Upper lobe of left lung (tissue), 6 donors: ENCODE measurements around the gene CCDC158. TPM values are rescaled to one million over a fixed set of nuclear protein-coding genes. Genes with fewer than 3 reads are reported as not detected.
A peak's percentile ranks its signal among the peaks of the same experiment; 100 is the strongest.
"Not testable (repeated sequence)": the region's sequence is repeated elsewhere in the genome, so short reads cannot be mapped to it uniquely, and the experiment has no call there.

Experiments
- ATAC-seq, 2 donors: fragments of 200-7000 bp; cut with Tn5 transposase; one replicate each; pipeline ENCODE4 v1.9.1; 2022; ENCODE audit warnings: mild to moderate bottlenecking in 2 of 2, moderate library complexity in 2 of 2; ENCODE audit not compliant: low FRiP score in 2 of 2
- DNase-seq, 2 donors: peaks; one replicate each; pipeline ENCODE4 v3.0.0-alpha.2; 2019 to 2020
- H3K27ac ChIP-seq, 4 donors: fragments of 200-600 bp; sonication (generic); one replicate each; pipeline ENCODE4 v1.5.1; 2016 to 2019
- H3K27me3 ChIP-seq, 4 donors: fragments of 200-600 bp; sonication (generic); one replicate each; pipeline ENCODE4 v1.5.1; 2017 to 2019
- H3K36me3 ChIP-seq, 4 donors: fragments of 200-600 bp; sonication (generic); one replicate each; pipeline ENCODE4 v1.5.1; 2016 to 2019
- H3K4me1 ChIP-seq, 4 donors: fragments of 200-600 bp; sonication (generic); one replicate each; pipeline ENCODE4 v1.5.1; 2018 to 2019
- H3K4me3 ChIP-seq, 4 donors: fragments of 200-600 bp; sonication (generic); one replicate each; pipeline ENCODE4 v1.5.1; 2017 to 2019; ENCODE audit warnings: mild to moderate bottlenecking in 2 of 4, moderate library complexity in 1 of 4
- H3K9me3 ChIP-seq, 4 donors: fragments of 200-600 bp; sonication (generic); one replicate each; pipeline ENCODE4 v1.5.1; 2018 to 2019
- CTCF ChIP-seq, 6 experiments: fragments of 450-650 bp in 4 of 6; fragments of 200-600 bp in 2 of 6; sonication (generic) in 2 of 6; IDR thresholded peaks; one replicate each; pipeline ENCODE4 v1.5.1; 2016 to 2019; ENCODE audit warnings: antibody characterized with exemption in 6 of 6
- EP300 ChIP-seq, 4 donors: sonication (generic); formaldehyde crosslinking; IDR thresholded peaks; one replicate each; pipeline ENCODE4 v1.5.1; 2017; ENCODE audit warnings: antibody characterized with exemption in 4 of 4, control low read depth in 2 of 4
- POLR2A ChIP-seq, 4 donors: fragments of 450-650 bp; IDR thresholded peaks; one replicate each; pipeline ENCODE4 v1.5.1; 2016 to 2017; ENCODE audit warnings: antibody characterized with exemption in 4 of 4, mild to moderate bottlenecking in 2 of 4
- POLR2AphosphoS5 ChIP-seq, 2 donors: sonication (generic); formaldehyde crosslinking; IDR thresholded peaks; one replicate each; pipeline ENCODE4 v1.5.1; 2017; ENCODE audit warnings: antibody characterized with exemption in 2 of 2
- WGBS, 2 donors: methylation state at CpG; one replicate each; pipeline ENCODE4 v1.1.5; 2017 to 2018; 5-methylcytosine and 5-hydroxymethylcytosine counted together
- total RNA-seq, 6 donors: library from RNA; depleted of rRNA in 4 of 6; stranded (reverse); fragments of >200 nt in 4 of 6; gene quantifications; one replicate each; pipeline versions ENCODE4 v1.1.0 to v1.2.1, GENCODE V29; 2016 to 2021
- donor health status: DM: no; HTN: no; CAD: no; lungs with moderate emphysema.
- donor health status: DM: no; HTN: yes; CAD: no; lungs with severe emphysema.

Gene CCDC158
- total RNA-seq, 6 donors from 2014 or later: 0.11 to 1.0 (median 0.37) TPM; not detected in 1

- ATAC-seq (no peak), DNase-seq (no peak)
- H3K27ac ChIP-seq: no peak overlapping the region
- H3K27me3 ChIP-seq: no peaks in the 10 kb centered on the region
- no peaks in the 10 kb centered on the region for H3K36me3 ChIP-seq
- H3K4me3 ChIP-seq: no peak overlapping the region
- H3K9me3 ChIP-seq: no peaks in the 10 kb centered on the region
- 58 to 61% methylated on average over 2 of the region's 2 CpGs for WGBS, 2 donors
- peaks cover 0 to 6% (median 2%) of the 10 kb centered on the region in 4 donors for H3K4me1 ChIP-seq
- no peak for TF ChIP-seq POLR2AphosphoS5 (IDR thresholded peaks at IDR 0.05)
- no peak for TF ChIP-seq EP300 (IDR thresholded peaks at IDR 0.05)
- no peak for TF ChIP-seq CTCF (IDR thresholded peaks at IDR 0.05)
- TF ChIP-seq POLR2A (IDR thresholded peaks at IDR 0.05): no peak
These were observed 5.3 kb upstream of the CCDC158 start for GRCh38 chr4:76426272-76426671.

GRCh38 chr4:76423159-76423558 is 2.2 kb upstream of the CCDC158 start:
- H3K4me3 ChIP-seq, H3K36me3 ChIP-seq, H3K27me3 ChIP-seq, H3K27ac ChIP-seq, H3K9me3 ChIP-seq, ATAC-seq: not testable (repeated sequence)
- DNase-seq: peak in 1 of 2 donors; percentile 69
- H3K4me1 ChIP-seq: peaks cover 4 to 17% (median 7%) of the 10 kb centered on the region in 4 donors
- WGBS, 2 donors: 94 to 97% methylated on average over 16 to 25 of the region's 27 CpGs

- ATAC-seq: no peak
- no peak overlapping the region for H3K27ac ChIP-seq
- 65 to 67% methylated on average over 18 of the region's 18 CpGs for WGBS, 2 donors
These were observed 666 bp downstream of the CCDC158 start for GRCh38 chr4:76420188-76420761.

GRCh38 chr4:76410636-76411035 is 10.3 kb downstream of the CCDC158 start:
- WGBS, 2 donors: 69 to 83% methylated on average over 3 of the region's 3 CpGs

More at GRCh38 chr4:76420188-76420761, 666 bp downstream of the CCDC158 start:
- Histone ChIP-seq H3K27me3 (no peaks in the 10 kb centered on the region), H3K4me1 (peaks cover 4 to 17% (median 7%) of the 10 kb centered on the region in 4 donors), H3K9me3 (no peaks in the 10 kb centered on the region), H3K36me3 (no peaks in the 10 kb centered on the region), H3K4me3 (peak overlapping the region in 3 of 4 donors; percentile 37 to 60 (median 46))
- no peak for TF ChIP-seq POLR2A (IDR thresholded peaks at IDR 0.05)
- TF ChIP-seq POLR2AphosphoS5 (IDR thresholded peaks at IDR 0.05): no peak
- TF ChIP-seq EP300 (IDR thresholded peaks at IDR 0.05): no peak
- no peak for TF ChIP-seq CTCF (IDR thresholded peaks at IDR 0.05)
- DNase-seq: no peak

GRCh38 chr4:76407440-76408119 is 13.4 kb downstream of the CCDC158 start:
- 54 to 55% methylated on average over 5 of the region's 5 CpGs for WGBS, 2 donors
- Histone ChIP-seq H3K4me1 (no peaks in the 10 kb centered on the region), H3K4me3 (no peak overlapping the region), H3K27ac (no peak overlapping the region), H3K27me3 (no peaks in the 10 kb centered on the region), H3K9me3 (no peaks in the 10 kb centered on the region), H3K36me3 (no peaks in the 10 kb centered on the region)
- DNase-seq (no peak), ATAC-seq (no peak)
- TF ChIP-seq POLR2A (IDR thresholded peaks at IDR 0.05) (no peak), POLR2AphosphoS5 (IDR thresholded peaks at IDR 0.05) (no peak), CTCF (IDR thresholded peaks at IDR 0.05) (no peak), EP300 (IDR thresholded peaks at IDR 0.05) (no peak)

More at GRCh38 chr4:76410636-76411035, 10.3 kb downstream of the CCDC158 start:
- Histone ChIP-seq H3K27ac (no peak overlapping the region), H3K9me3 (no peaks in the 10 kb centered on the region), H3K4me1 (no peaks in the 10 kb centered on the region), H3K4me3 (no peak overlapping the region), H3K27me3 (no peaks in the 10 kb centered on the region), H3K36me3 (no peaks in the 10 kb centered on the region)
- no peak for TF ChIP-seq EP300 (IDR thresholded peaks at IDR 0.05)
- TF ChIP-seq CTCF (IDR thresholded peaks at IDR 0.05): no peak
- TF ChIP-seq POLR2AphosphoS5 (IDR thresholded peaks at IDR 0.05): no peak
- ATAC-seq (no peak), DNase-seq (no peak)
